Measurements from ENCODE around the gene OSBPL6. TPM values are rescaled to one million over a fixed set of nuclear protein-coding genes. Genes with fewer than 3 reads are reported as not detected.

OSBPL6 gene
- total RNA-seq, 4 donors from 2014 or later, result 11.6 to 51.1 (median 40.7) TPM

DNA sequence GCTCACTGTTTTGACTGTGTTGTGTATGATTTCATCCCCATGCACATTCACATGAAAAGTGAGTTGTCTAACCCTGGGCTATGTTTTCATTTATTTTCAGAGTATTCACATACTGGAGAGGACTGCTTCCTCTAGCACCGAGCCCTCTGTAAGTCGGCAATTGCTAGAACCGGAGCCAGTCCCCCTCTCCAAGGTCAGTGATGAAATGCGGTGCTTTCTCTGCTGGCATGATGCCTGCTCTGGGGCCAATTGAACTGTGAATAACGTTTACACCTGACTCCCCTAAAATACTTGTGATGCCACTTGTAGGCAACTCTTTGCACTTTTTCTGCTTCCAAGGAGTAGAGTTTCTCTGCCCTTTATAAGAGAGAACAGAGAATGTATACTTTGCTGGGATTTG lies 129.8 kb downstream of the OSBPL6 start:
- peak overlapping the region in 2 of 4 donors; percentile 1 to 29 for H3K27ac ChIP-seq
- TF ChIP-seq POLR2A (IDR thresholded peaks at IDR 0.05), result no peak
- TF ChIP-seq, protein P1, sequence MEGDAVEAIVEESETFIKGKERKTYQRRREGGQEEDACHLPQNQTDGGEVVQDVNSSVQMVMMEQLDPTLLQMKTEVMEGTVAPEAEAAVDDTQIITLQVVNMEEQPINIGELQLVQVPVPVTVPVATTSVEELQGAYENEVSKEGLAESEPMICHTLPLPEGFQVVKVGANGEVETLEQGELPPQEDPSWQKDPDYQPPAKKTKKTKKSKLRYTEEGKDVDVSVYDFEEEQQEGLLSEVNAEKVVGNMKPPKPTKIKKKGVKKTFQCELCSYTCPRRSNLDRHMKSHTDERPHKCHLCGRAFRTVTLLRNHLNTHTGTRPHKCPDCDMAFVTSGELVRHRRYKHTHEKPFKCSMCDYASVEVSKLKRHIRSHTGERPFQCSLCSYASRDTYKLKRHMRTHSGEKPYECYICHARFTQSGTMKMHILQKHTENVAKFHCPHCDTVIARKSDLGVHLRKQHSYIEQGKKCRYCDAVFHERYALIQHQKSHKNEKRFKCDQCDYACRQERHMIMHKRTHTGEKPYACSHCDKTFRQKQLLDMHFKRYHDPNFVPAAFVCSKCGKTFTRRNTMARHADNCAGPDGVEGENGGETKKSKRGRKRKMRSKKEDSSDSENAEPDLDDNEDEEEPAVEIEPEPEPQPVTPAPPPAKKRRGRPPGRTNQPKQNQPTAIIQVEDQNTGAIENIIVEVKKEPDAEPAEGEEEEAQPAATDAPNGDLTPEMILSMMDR (IDR thresholded peaks at IDR 0.05 in 4 of 5, conservative IDR thresholded peaks at IDR 0.05 in 1 of 5), result no peak
- intact Hi-C loops (cut with DNase I; ENCODE audit: low total_unique reads), result no loop called here
- no peak overlapping the region for H3K4me3 ChIP-seq
- ATAC-seq (peak in 1 of 2 donors; percentile 38), DNase-seq (peak in 1 of 2 donors; percentile 23)
- in situ Hi-C loops (cut with MboI; ENCODE audit: low sequenced_read_pairs in 4 of 4), result no loop called here
- H3K36me3 ChIP-seq, result no peaks in the 10 kb centered on the region
- H3K9me3 ChIP-seq, result no peaks in the 10 kb centered on the region
- peaks cover 3 to 11% of the 10 kb centered on the region in 2 donors for H3K4me1 ChIP-seq
- no peaks in the 10 kb centered on the region for H3K27me3 ChIP-seq

DNA sequence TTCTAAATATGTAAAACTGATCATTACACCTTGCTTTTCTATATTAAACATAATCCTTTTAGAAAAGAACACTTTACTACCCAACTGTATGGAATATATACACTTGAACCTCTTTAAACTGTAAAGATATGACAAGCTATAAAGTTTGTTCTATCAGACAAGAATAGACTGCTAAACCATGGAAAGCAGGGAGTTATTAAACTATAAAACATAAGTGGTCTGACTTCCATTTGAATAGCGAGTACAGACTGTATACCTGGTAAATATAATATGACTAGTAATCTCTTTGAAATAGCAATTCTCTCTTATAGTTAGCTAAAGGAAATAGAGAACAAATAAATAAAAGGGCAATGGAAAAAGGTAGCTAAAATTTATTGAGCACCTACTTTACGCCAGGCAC lies 131.0 kb downstream of the OSBPL6 start:
- in situ Hi-C loops (cut with MboI; ENCODE audit: low sequenced_read_pairs in 4 of 4), result no loop called here
- no peaks in the 10 kb centered on the region for H3K27me3 ChIP-seq
- TF ChIP-seq, protein P1 (IDR thresholded peaks at IDR 0.05 in 4 of 5, conservative IDR thresholded peaks at IDR 0.05 in 1 of 5), result no peak
- TF ChIP-seq POLR2A (IDR thresholded peaks at IDR 0.05), result no peak
- H3K36me3 ChIP-seq, result no peaks in the 10 kb centered on the region
- DNase-seq (no peak), ATAC-seq (no peak)
- H3K9me3 ChIP-seq, result no peaks in the 10 kb centered on the region
- H3K4me3 ChIP-seq, result no peak overlapping the region
- no peak overlapping the region for H3K27ac ChIP-seq
- intact Hi-C loops (cut with DNase I; ENCODE audit: low total_unique reads), result no loop called here
- peaks cover 3 to 11% of the 10 kb centered on the region in 2 donors for H3K4me1 ChIP-seq

DNA sequence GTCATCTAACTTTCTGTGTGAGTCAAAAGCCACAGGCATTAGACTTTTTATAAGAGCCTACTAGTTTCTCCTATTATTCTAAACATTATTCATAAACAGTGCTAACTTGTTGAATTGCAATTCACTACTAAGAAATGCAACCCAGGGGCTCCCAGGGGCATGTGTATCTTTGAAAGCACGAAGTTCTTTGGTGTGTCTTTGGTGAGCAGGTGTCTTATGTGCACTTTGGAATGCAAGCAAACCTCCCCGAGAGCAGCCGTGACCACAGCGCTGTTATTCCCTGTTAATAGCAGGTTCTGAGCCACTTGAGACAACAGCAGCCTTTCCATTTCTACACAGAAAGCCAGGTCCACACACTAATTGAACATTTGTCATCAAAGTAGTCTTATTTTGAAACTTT lies 133.2 kb downstream of the OSBPL6 start:
- Histone ChIP-seq H3K27ac (peak overlapping the region in 3 of 4 donors; percentile 20 to 41 (median 37)), H3K9me3 (no peaks in the 10 kb centered on the region), H3K36me3 (no peaks in the 10 kb centered on the region), H3K4me3 (no peak overlapping the region), H3K4me1 (peaks cover 3 to 23% of the 10 kb centered on the region in 2 donors), H3K27me3 (no peaks in the 10 kb centered on the region)
- DNase-seq, result no peak
- TF ChIP-seq, protein P1 (IDR thresholded peaks at IDR 0.05 in 4 of 5, conservative IDR thresholded peaks at IDR 0.05 in 1 of 5), result no peak
- no peak for TF ChIP-seq POLR2A (IDR thresholded peaks at IDR 0.05)
- ATAC-seq, result no peak
- intact Hi-C loops (cut with DNase I; ENCODE audit: low total_unique reads), result no loop called here
- in situ Hi-C loops (cut with MboI; ENCODE audit: low sequenced_read_pairs in 4 of 4), result no loop called here

DNA sequence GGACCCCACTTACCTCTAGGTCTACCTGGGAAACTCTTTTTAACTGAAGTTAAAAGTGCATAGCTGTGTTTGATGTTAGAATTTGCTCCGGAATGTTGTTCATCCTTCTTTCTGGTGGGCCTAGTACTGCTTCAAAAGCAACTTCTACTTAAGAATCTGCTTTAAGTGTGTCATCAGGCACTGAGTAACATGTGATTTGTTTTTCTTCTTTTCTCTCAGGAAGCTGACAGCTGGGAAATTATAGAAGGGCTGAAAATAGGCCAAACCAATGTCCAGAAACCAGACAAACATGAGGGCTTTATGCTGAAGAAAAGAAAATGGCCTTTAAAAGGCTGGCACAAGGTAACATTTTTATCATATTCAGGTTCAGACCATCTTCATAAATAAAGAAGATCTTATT lies 133.7 kb downstream of the OSBPL6 start:
- Histone ChIP-seq H3K27ac (peak overlapping the region in 3 of 4 donors; percentile 12 to 41 (median 20)), H3K36me3 (no peaks in the 10 kb centered on the region), H3K27me3 (no peaks in the 10 kb centered on the region), H3K4me3 (no peak overlapping the region), H3K9me3 (no peaks in the 10 kb centered on the region), H3K4me1 (peaks cover 3 to 27% of the 10 kb centered on the region in 2 donors)
- intact Hi-C loops (cut with DNase I; ENCODE audit: low total_unique reads) (no loop called here), in situ Hi-C loops (cut with MboI; ENCODE audit: low sequenced_read_pairs in 4 of 4) (no loop called here)
- no peak for DNase-seq
- no peak for TF ChIP-seq POLR2A (IDR thresholded peaks at IDR 0.05)
- TF ChIP-seq, protein P1 (IDR thresholded peaks at IDR 0.05 in 4 of 5, conservative IDR thresholded peaks at IDR 0.05 in 1 of 5), result no peak
- no peak for ATAC-seq

Measured in gastrocnemius medialis (tissue), 4 donors.